IPS DF 6.9 (cell line): ENCODE measurements around the gene DPP6.
"Not testable (repeated sequence)": the region's sequence is repeated elsewhere in the genome, so short reads cannot be mapped to it uniquely, and the experiment has no call there.

Experiments
- DNase-seq: peaks from one replicate; pipeline ENCODE4 v3.0.0-alpha.2; 2013; ENCODE audit warnings: low read depth, low spot score
- H3K27ac ChIP-seq: one replicate; pipeline ENCODE4 v1.5.1; 2013; ENCODE audit warnings: low read length, control low read depth
- H3K27me3 ChIP-seq: 2 replicates; pipeline ENCODE4 v1.6.1; 2013; ENCODE audit warnings: mild to moderate bottlenecking, low read length; ENCODE audit not compliant: control insufficient read depth, insufficient read depth
- H3K36me3 ChIP-seq: 2 replicates; pipeline ENCODE4 v1.6.1; 2013; ENCODE audit warnings: low read length; ENCODE audit not compliant: control insufficient read depth, insufficient read depth
- H3K4me1 ChIP-seq: 2 replicates; pipeline ENCODE4 v1.6.1; 2013; ENCODE audit warnings: low read length; ENCODE audit not compliant: control insufficient read depth, insufficient read depth
- H3K4me3 ChIP-seq: 2 replicates; pipeline ENCODE4 v1.5.1; 2013; ENCODE audit warnings: mild to moderate bottlenecking, low read length
- H3K9me3 ChIP-seq: 2 replicates; pipeline ENCODE4 v1.6.1; 2013; ENCODE audit warnings: low read length, inconsistent platforms; ENCODE audit not compliant: control insufficient read depth, insufficient read depth
- WGBS: extraction: QIAGEN DNeasy Blood & Tissue Kit; methylation state at CpG from one replicate; pipeline ENCODE4 v1.1.7; 2013; ENCODE audit warnings: mixed read lengths, missing lambda C conversion rate; ENCODE audit not compliant: insufficient read length, insufficient coverage; 5-methylcytosine and 5-hydroxymethylcytosine counted together

Gene DPP6

DNA sequence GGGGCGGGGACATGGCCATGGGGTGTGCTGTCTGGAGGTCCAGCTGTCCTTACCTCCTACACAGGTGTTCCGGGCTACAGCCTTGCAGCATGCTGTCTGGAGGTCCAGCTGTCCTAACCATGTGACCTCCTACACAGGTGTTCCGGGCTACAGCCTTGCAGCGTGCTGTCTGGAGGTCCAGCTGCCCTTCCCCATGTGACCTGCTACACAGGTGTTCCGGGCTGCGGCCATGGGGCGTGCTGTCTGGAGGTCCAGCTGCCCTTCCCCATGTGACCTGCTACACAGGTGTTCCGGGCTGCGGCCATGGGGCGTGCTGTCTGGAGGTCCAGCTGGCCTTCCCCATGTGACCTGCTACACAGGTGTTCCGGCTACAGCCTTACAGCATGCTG lies 623.8 kb downstream of the DPP6 start:
- H3K36me3 ChIP-seq, H3K9me3 ChIP-seq, H3K27ac ChIP-seq, H3K4me3 ChIP-seq, DNase-seq, H3K4me1 ChIP-seq, H3K27me3 ChIP-seq: not testable (repeated sequence)
- no CpG with 5 or more reads among the region's 11 CpGs for WGBS

DNA sequence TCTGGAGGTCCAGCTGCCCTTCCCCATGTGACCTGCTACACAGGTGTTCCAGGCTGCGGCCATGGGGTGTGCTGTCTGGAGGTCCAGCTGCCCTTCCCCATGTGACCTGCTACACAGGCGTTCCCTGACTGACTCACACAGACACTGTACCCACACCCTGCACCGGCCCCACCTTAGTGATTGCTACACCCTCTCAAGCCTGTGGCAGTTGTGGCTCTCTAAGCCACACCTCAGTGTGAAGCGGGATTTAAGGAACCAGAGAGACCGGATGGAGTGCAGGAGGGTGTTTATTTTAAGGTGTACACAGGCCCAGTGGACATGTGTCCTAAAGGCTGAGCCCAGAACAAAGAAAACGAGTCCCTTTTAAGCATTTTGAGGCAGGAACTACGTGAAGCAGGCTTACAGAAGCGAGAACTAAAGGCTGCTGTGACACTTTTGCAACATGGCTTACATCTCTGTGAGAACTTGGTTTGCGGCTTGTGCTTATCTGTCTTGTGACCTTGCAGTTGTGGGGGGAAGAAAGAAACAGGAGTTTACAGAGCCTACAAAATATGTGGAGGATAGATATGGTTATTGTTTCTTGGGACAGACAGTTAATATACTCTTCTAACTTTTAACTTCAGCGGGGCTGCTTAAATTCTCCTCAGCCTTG lies 624.4 kb downstream of the DPP6 start:
- no CpG with 5 or more reads among the region's 10 CpGs for WGBS
- H3K36me3 ChIP-seq = no peaks in the 10 kb centered on the region
- no peaks in the 10 kb centered on the region for H3K27me3 ChIP-seq
- no peaks in the 10 kb centered on the region; the same call in 1 of the 2 replicates for H3K9me3 ChIP-seq
- DNase-seq = no peak
- no peaks in the 10 kb centered on the region for H3K4me1 ChIP-seq
- no peak overlapping the region for H3K27ac ChIP-seq
- no peak overlapping the region for H3K4me3 ChIP-seq

DNA sequence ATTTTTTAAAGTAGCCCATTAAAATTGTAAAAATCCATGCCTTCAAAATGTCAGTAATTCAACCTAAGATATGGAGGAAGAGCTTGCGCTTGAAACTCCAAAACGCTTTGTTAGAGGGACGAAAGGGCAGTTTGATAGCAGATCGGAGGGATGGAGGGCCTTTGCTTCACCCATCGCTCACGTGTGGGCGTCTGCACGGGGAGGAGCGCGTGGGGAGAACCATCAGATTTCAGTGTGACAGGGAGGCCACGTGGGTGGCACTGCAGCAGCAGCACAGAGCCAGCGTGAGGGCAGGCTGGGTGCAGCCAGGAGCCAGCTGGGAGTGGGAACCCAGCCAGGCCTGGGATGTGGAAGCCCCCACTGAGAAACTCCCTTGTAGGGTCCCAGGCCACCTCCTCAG lies 625.3 kb downstream of the DPP6 start:
- H3K4me3 ChIP-seq = no peak overlapping the region
- no CpG with 5 or more reads among the region's 12 CpGs for WGBS
- H3K27ac ChIP-seq = no peak overlapping the region
- no peaks in the 10 kb centered on the region for H3K4me1 ChIP-seq
- H3K9me3 ChIP-seq = no peaks in the 10 kb centered on the region; the same call in 1 of the 2 replicates
- no peak for DNase-seq
- H3K27me3 ChIP-seq = no peaks in the 10 kb centered on the region
- H3K36me3 ChIP-seq = no peaks in the 10 kb centered on the region

GRCh38 chr7:154678001-154678550 lies 625.9 kb downstream of the DPP6 start:
- H3K9me3 ChIP-seq = not testable (repeated sequence)

GRCh38 chr7:154679379-154680053 lies 627.3 kb downstream of the DPP6 start:
- H3K27me3 ChIP-seq = no peaks in the 10 kb centered on the region
- no peaks in the 10 kb centered on the region for H3K4me1 ChIP-seq
- DNase-seq = no peak
- no peak overlapping the region for H3K4me3 ChIP-seq
- no peaks in the 10 kb centered on the region for H3K9me3 ChIP-seq
- no peak overlapping the region for H3K27ac ChIP-seq
- H3K36me3 ChIP-seq = no peaks in the 10 kb centered on the region
- WGBS = 100% methylated on average over 1 of the region's 8 CpGs

More at GRCh38 chr7:154678001-154678550, 625.9 kb downstream of the DPP6 start:
- not testable (repeated sequence) for H3K4me3 ChIP-seq, H3K27ac ChIP-seq, H3K27me3 ChIP-seq, H3K36me3 ChIP-seq, DNase-seq, H3K4me1 ChIP-seq
- WGBS = no CpG with 5 or more reads among the region's 18 CpGs

GRCh38 chr7:154680894-154681659 lies 628.9 kb downstream of the DPP6 start:
- WGBS = no CpG with 5 or more reads among the region's 18 CpGs
- no peaks in the 10 kb centered on the region for H3K36me3 ChIP-seq
- no peak overlapping the region for H3K4me3 ChIP-seq
- H3K4me1 ChIP-seq = no peaks in the 10 kb centered on the region
- DNase-seq = no peak
- H3K27ac ChIP-seq = no peak overlapping the region
- H3K27me3 ChIP-seq = no peaks in the 10 kb centered on the region
- H3K9me3 ChIP-seq = no peaks in the 10 kb centered on the region

DNA sequence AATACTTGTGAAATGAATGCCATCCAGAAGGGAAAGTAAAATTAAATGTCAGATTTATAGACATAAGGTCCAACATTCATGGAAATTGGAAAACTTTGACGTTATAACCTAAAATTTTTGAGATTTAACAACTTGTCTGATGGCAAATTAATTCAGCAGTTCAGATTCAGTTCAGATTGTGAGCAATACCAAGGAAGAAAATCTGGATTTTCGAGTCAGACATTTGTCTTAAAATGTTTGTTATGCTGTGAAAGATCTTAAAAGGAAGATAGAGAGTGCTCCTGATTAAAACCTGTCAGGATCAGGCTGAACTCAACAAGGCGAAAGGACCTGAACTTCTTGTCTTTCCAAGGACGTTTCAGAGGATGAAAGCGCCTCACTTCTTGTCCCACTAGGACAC lies 629.8 kb downstream of the DPP6 start:
- Histone ChIP-seq H3K27me3 (no peaks in the 10 kb centered on the region), H3K4me1 (no peaks in the 10 kb centered on the region), H3K27ac (no peak overlapping the region), H3K9me3 (no peaks in the 10 kb centered on the region), H3K4me3 (no peak overlapping the region), H3K36me3 (no peaks in the 10 kb centered on the region)
- WGBS = no CpG with 5 or more reads among the region's 5 CpGs
- DNase-seq = no peak

DNA sequence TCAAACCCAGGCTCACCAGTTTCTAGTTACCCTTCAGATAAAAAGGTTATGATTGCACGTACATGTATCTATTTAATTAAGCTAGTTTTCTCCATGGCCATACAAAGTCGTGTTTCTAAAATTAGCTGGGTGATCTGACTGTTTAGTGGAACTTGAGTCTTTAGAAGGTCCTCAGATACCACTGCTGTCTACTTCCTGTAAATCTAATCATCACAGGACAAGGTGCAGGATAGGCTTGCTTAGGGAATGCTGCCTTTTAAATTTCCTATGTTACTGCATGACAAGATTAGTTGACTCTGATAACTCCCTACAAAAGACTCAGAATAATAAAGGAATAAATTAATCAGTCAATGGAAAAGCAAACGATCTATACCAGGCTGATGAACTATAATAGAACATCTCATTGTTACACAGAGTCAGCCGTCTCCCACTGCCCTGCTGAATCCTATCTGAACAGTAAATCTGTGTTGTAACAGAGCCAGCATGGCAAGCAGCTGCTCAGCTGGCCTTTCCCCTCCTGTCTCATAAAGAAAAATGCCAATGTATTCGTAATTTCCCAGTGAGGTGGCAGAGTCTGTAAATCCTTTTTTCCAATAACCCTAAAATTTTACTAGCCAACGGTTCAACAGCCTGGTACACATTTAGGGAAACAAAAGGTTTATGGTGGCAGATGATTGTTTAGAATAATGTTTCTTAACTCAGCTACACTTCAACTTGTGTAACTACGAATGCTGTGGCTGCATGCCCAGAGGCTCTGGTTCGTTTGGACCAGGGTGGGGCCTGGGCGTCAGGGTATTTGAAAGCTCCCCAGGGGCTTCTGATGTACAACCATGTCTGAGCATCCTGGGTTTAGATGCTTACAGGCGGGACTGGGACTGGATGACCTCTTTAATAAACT lies 632.7 kb downstream of the DPP6 start:
- no peaks in the 10 kb centered on the region for H3K4me1 ChIP-seq
- DNase-seq = no peak
- no peaks in the 10 kb centered on the region for H3K27me3 ChIP-seq

DNA sequence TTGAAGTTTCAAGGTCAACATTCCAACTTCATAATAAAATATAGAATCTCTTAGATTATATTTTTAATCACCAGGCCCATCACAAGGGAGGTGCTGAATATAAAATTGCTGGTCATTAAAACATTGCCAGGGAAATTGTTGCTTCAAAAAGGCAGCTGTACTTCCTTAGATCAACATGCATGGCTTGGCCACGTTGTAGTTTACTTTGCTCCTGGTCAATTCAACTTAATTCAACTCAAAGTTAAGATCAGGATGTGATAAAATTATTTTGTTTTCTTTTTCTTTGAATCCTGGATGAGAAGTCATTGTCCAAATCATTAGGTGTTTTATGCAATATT lies 633.3 kb downstream of the DPP6 start:
- no peak for DNase-seq
- no peaks in the 10 kb centered on the region for H3K27me3 ChIP-seq
- H3K4me1 ChIP-seq = no peaks in the 10 kb centered on the region
- WGBS = no CpG with 5 or more reads among the region's 1 CpG
- no peaks in the 10 kb centered on the region for H3K36me3 ChIP-seq
- H3K9me3 ChIP-seq = no peaks in the 10 kb centered on the region
- H3K27ac ChIP-seq = no peak overlapping the region
- no peak overlapping the region for H3K4me3 ChIP-seq

More for the DNA sequence above, 632.7 kb downstream of the DPP6 start:
- Histone ChIP-seq H3K9me3 (no peaks in the 10 kb centered on the region), H3K4me3 (no peak overlapping the region), H3K27ac (no peak overlapping the region), H3K36me3 (no peaks in the 10 kb centered on the region)
- WGBS = no CpG with 5 or more reads among the region's 10 CpGs

GRCh38 chr7:154686305-154686704 lies 634.1 kb downstream of the DPP6 start:
- no peaks in the 10 kb centered on the region for H3K9me3 ChIP-seq
- DNase-seq = no peak
- H3K4me1 ChIP-seq = no peaks in the 10 kb centered on the region
- H3K27me3 ChIP-seq = no peaks in the 10 kb centered on the region
- WGBS = no CpG with 5 or more reads among the region's 4 CpGs
- H3K4me3 ChIP-seq = no peak overlapping the region
- H3K36me3 ChIP-seq = no peaks in the 10 kb centered on the region
- no peak overlapping the region for H3K27ac ChIP-seq
